RPMI8226 (cell line): ENCODE results near the gene EVL.

ENCODE experiments used
- DNase-seq: peaks from one replicate; pipeline ENCODE4 v3.0.0-alpha.2; 2015

EVL gene

DNA sequence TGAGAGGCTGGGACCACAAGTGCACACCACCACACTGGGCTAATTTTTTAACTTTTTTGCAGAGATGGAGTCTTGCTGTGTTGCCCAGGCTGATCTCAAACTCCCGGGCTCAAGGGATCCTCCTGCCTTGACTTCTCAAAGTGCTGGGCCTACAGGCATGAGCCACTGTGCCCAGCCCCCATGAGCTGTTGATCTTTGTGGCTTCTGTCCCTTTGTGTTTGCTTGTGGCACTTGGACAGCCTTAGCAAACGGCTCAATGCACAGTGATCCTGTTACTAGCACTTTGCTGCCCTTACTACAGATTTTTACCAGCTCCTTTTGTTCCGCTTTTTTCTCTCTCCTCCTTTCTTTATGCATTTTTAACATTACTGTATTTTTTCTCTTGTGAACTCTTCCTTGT is 25.3 kb upstream of the EVL start:
- DNase-seq, result no peak

DNA sequence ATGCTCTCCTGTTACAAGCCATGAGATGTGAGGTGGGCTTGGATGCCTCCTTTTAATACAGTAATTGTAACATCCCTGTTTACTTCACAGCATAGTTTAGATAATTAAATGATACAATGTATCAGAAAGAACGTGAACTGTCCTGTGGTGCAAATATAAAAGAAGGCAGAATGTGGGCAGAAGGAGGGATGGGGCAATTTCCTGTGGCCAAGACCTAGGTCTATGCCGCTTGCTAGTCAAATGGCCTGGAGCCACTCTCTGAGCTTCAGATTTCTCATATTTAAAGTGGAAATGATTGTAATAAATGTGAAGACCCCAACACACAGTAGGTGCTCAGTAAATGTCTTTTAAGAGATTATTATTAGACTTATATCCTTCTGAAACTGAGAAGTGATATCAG is 24.0 kb upstream of the EVL start:
- DNase-seq, result no peak

DNA sequence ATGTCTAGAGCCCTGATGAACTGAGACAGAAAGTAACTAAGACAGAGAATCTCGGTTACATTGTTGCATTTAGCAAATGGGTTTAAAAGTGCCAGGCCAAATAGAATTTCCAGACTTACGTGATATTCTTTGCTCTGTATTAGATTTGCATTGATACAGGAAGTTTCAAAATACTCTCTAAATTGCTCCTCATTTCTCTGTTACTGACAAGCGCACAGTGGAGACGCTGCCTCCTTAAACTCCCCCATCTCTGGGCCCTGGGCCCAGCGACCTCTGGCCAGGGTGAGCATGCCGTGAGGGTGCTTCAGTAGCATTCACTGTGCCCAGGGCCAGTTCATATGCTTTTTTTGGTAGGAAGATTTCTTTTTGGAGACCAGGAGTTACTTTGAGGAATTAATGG is 22.9 kb upstream of the EVL start:
- no peak for DNase-seq

GRCh38 chr14:100045642-100046344 is 19.4 kb upstream of the EVL start:
- DNase-seq, result no peak

DNA sequence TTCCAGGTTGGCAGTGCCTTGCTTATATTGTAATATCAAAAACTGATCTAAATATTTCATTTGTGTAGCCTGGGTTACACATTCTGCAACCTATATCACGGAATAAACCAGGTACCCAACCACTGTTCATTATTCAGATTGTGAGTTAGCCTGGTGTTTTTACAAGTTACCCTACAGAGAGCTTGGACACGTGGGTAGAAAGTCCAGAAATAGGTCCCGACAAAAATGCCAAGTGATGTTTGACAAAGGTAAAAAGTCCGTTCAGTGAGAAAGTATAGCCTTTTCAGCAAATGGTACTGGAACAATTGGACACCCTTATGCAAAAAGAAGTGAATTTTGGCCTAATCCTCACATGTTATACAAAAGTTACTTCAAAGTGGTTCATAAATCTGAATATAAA is 17.6 kb upstream of the EVL start:
- no peak for DNase-seq

- DNase-seq, result no peak
Observed at GRCh38 chr14:100048786-100049185, 16.4 kb upstream of the EVL start.

DNA sequence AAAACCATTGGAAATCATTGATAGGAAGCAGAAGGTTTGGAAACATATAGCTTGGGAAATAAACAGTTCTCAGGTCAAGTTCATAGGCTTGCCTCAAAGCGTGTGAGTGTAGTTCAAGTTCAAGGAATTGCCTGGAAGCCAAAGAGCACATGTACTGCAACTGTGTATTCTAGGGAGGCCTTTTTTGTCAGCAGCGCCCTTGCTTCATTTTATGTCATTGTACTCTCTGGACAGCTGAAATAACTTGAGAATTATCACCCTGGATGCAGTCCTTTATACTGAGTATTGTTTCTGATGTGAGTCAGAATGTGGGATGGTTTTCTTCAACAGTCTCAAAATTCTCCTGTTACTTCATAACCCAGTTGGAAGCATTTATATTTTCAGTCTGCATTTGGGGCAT is 16.0 kb upstream of the EVL start:
- DNase-seq, result no peak

- no peak for DNase-seq
Observed at GRCh38 chr14:100051103-100051502, 14.1 kb upstream of the EVL start.

DNA sequence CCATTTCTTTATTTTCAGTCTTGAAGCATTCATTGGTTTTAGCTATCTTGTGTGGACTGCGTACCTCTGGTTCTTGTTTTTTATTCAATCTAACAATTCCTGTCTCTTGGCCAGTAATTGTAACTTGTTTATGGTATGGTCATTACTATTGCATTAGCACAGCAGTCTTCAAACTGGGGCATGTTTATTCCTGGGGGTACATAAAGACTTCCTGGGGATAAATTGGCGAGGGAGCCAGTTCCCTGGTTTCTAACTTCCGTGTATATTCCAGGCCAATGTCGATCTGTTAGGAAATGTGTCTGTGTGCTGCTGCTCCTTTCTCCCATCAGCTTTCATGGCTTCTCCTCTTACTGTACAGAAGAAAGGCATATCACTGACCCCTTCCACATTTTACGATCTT is 13.7 kb upstream of the EVL start:
- DNase-seq, result no peak

DNA sequence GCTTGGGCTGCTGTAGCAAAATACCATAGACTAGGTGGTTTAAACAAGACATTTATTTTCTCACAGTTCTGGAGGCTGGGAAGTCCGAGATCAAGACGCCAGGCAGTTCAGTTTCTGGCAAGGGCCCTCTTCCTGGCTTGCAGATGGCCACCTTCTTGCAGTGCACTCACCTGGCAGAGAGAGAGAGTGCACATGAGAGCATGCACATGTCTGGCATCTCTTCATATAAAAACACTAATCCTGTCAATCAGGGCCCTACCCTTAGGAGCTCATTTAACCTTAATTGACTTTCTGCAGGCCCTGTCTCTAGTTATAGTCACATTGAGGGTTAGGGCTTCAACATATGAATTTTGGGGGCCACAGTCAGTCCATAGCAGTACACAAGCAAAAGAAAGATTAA is 12.4 kb upstream of the EVL start:
- DNase-seq, result no peak

DNA sequence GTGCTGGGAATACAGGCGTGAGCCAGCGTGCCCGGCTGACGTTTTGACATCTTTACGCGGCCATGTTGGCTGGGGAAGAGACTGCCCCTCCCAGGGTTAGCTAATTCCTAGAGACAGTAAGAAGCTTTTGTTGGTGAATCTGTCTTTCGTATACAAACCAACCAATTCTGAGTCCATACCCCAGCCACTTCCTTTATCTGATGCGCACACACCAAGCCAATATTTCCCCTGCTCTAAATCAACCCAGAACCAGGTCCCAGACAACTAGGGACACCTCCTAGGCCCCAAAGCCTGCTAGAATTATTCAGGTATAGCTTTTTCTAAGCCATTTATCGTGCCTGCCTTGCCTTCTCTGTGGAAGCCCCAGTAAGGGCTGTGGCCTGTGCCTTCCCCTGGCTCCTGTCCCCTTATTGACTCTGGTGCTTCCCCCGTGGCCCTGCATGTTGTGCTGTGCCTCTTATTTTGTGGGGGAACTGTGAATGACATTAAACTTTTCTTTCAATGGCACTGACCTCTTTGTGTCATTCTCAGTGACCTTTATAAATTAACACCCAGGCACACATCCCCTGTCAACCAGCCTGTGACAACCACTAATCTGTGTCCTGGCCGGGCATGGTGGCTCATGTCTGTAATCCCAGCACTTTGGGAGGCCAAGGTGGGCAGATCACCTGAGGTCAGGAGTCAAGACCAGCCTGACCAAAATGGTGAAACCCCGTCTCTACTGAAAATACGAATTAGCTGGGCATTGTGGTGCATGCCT is 10.7 kb upstream of the EVL start:
- DNase-seq, result no peak

- no peak for DNase-seq
Observed at GRCh38 chr14:100056431-100056830, 8.8 kb upstream of the EVL start.

DNA sequence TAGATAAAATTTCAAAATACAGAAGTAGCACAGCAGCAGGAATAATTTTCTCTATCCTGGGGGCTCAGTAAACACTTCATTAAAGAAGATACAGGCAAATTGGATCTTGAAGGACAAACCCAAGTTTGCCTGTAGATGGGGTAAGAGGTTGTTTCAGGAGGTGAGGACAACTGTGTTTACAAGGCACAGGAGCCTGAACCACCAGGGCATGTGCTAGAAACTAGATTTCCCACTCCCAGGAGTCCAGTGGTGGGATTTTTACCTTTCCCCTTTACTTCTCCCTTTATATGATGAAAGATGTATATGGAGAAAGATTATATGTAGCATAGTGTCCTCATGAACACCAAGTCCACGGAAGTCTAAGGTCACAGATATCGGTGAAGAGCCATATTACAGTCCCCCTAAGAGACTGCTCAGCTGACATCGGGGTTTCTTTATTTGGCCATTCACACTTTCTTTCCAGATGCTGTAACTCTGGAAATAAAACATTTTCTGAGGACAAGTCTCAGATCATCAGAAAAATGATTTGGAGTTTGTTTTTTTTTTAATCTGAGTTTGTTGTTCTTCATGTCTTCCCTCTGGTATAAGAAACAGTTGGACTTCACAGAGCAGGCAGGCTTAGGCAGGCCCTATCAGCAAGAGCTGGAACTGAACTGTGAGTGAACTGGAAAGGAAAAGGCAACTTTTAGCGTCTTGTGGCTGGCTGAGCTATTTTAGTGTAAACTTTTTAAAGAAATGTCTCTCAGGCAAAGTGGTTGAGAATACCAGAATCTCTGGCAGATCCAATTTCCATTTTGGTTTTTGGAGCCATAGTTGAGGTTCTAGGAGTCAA is 8.0 kb upstream of the EVL start:
- no peak for DNase-seq

DNA sequence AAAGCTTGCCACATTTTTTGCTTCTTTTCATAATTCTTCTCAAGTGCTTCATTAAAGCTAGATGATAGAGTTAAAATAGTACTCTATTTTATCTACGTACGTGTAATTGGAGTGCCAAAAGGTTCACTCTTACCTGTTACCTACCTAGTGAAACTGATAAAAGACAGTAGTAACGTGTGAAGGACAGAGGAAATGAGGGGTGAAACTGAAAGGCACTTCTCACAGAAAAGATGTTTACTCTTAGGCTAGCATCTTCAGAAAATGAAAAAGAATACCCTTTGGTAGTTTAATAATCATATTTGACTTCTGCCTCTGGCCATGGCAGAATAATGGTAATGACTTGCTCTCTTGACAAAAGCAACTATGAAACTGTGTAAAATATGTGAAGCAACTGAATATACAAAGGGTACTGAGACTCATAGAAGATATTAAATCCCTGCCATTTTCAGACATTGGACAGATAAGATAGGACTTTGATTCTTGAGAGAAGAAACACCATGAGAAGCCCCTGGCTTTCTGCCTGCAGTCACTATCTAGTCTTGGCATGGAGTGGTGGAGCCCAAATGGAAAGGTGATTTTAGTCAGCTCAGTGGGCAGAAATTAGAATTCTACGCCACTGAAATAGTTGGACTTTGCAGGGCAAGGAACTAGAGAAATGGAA is 6.3 kb upstream of the EVL start:
- DNase-seq, result no peak

GRCh38 chr14:100059438-100059781 is 5.8 kb upstream of the EVL start:
- DNase-seq, result no peak

GRCh38 chr14:100060760-100061159 is 4.5 kb upstream of the EVL start:
- no peak for DNase-seq

- DNase-seq, result no peak
Observed at GRCh38 chr14:100062590-100062989, 2.6 kb upstream of the EVL start.

DNA sequence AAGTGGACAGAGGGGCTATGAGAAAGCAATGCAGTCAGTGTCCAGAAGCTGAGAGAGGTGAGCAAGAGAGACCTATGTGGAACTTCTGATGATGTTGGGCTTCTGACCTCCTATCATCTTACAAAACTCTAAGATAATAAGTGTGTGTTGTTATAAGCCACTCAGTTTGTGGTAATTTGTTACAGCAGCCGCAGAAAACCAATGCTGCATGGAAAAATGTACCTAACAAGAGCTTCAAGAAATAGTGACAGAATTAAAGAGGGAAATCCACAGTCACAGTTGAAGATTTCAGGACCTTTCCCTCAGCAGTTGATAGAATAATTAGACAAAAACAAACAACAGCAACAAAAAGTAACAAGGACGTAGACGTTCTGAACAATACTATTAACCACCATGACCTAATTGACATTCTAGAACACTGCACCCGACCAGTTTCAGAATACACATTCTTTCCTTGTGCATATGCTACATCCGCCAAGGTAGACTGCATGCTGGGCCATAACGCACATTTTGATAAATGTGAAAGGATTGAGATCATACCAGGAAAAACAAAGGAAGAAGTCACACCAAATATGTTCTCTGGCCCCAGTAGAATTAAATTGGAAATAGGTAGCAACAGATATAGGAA is 1.8 kb upstream of the EVL start:
- no peak for DNase-seq

- DNase-seq, result peak; percentile 15
Observed at GRCh38 chr14:100064335-100065092, 708 bp upstream of the EVL start.

DNA sequence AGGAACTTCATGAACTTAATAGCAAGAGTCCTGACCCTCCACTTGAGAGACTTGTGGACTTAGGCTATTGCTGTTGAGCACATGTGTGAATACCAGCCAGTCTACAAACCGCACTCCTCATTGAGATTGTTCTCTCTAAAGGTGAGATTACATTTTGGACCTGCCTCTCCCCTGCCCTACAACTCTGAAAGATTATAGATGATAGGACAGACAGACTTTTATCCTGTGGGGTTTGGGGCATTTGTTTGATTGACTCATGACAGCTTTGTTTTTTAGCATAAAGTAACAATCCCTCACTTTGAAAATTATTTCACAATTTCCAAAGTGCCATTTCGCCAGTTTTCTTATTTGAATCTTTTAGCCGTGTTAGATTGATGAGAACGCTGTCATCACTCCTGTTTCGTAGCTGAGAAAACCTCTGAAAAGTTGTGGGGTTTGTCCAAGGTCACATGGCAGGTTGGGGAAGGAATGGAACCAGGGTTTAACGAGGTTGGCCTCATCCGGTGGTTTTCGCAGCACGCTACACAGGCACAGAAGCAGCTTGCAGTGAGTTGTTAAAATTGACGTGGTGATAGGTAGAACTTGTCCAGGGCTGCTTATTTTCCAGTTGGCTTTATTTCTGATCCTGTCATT is 836 bp downstream of the EVL start:
- DNase-seq, result no peak

- no peak for DNase-seq
Observed at GRCh38 chr14:100066962-100067361, 1.7 kb downstream of the EVL start.

DNA sequence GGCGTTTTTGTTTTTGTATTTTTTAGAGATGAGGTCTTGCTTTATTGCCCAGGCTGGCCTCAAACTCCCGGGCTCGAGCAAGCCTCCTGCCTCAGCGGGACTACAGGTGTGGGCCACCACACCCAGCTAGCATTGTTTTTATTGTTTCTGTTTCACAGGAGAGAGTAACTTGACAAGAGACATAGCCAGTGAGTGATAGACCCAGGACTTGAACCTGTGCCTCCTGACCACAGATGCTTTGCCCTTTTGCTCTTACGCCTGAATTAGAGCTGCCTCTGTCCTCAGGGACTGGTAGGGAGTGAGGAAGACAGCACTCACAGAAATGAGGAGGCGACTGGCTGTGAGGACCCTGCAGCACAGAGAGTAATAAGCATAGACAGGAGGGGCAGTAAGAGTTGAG is 2.3 kb downstream of the EVL start:
- no peak for DNase-seq
